K562 (cell line): Measurements from ENCODE around the gene GUK1. TPM values are rescaled to one million over a fixed set of nuclear protein-coding genes. Genes with fewer than 3 reads are reported as not detected.

Experiments
- CEBPB ChIP-seq: fragments of 450-650 bp; IDR thresholded peaks from 2 replicates; pipeline ENCODE4 v1.6.1; 2016; ENCODE audit warnings: missing genetic modification characterization, missing compliant biosample characterization
- EGR1 ChIP-seq: fragments of 450-650 bp; conservative IDR thresholded peaks from 2 replicates; pipeline ENCODE4 v1.6.1; 2017; ENCODE audit warnings: mild to moderate bottlenecking
- HDAC2 ChIP-seq: fragments of 450-650 bp; IDR thresholded peaks from 2 replicates; pipeline ENCODE4 v1.6.1; 2016; ENCODE audit warnings: mild to moderate bottlenecking
- IRF9 ChIP-seq: fragments of 450-650 bp; IDR thresholded peaks from 2 replicates; pipeline ENCODE4 v1.6.1; 2016; ENCODE audit warnings: missing biosample characterization, missing genetic modification characterization
- LCOR ChIP-seq: sonication (generic); formaldehyde crosslinking; IDR thresholded peaks from 2 replicates; pipeline ENCODE4 v1.8.0; 2022; ENCODE audit warnings: mild to moderate bottlenecking, missing genetic modification reagents
- MEF2A ChIP-seq: IDR thresholded peaks from 2 replicates; pipeline ENCODE4 v1.6.1; 2011; ENCODE audit warnings: low read depth, mild to moderate bottlenecking, low read length, moderate library complexity; ENCODE audit not compliant: control insufficient read depth
- MEIS2 ChIP-seq: fragments of 450-650 bp; IDR thresholded peaks from 2 replicates; pipeline ENCODE4 v1.6.1; 2014; ENCODE audit warnings: mild to moderate bottlenecking; ENCODE audit not compliant: partially characterized antibody
- NELFE ChIP-seq: IDR thresholded peaks from 2 replicates; pipeline ENCODE4 v1.6.1; 2011; ENCODE audit warnings: mild to moderate bottlenecking; ENCODE audit not compliant: insufficient read depth, insufficient read length
- PTRF ChIP-seq: fragments of 450-650 bp; IDR thresholded peaks from 2 replicates; pipeline ENCODE4 v1.6.1; 2016; ENCODE audit warnings: mild to moderate bottlenecking, missing genetic modification characterization, missing compliant biosample characterization
- SPI1 ChIP-seq: IDR thresholded peaks from 2 replicates; pipeline ENCODE4 v1.6.1; 2011; ENCODE audit warnings: low read depth, low read length, control low read depth, borderline replicate concordance
- ZC3H8 ChIP-seq: fragments of 450-650 bp; IDR thresholded peaks from 2 replicates; pipeline ENCODE4 v1.6.1; 2017
- ZNF282 ChIP-seq: sonication (generic); formaldehyde crosslinking; IDR thresholded peaks from 2 replicates; pipeline ENCODE4 v1.8.1; 2023; ENCODE audit warnings: missing genetic modification reagents
- ZNF318 ChIP-seq, 2 experiments: fragments of 450-650 bp; IDR thresholded peaks; 2 replicates each; pipeline ENCODE4 v1.6.1; 2016; ENCODE audit warnings: mild to moderate bottlenecking in 2 of 2, borderline replicate concordance in 1 of 2, low read depth in 1 of 2, moderate library complexity in 1 of 2
- ZNF589 ChIP-seq: fragments of 200-800 bp; sonication (Bioruptor generic); IDR thresholded peaks from 2 replicates; pipeline ENCODE4 v1.6.1; 2016; ENCODE audit warnings: low read depth, missing genetic modification characterization, missing compliant biosample characterization
- ZNF707 ChIP-seq: fragments of 250-450 bp; sonication (Bioruptor Pico); conservative IDR thresholded peaks from 2 replicates; pipeline ENCODE4 v1.8.0; 2022; ENCODE audit warnings: inconsistent platforms, mild to moderate bottlenecking, moderate library complexity
- ZNF785 ChIP-seq: fragments of 250-450 bp; sonication (Bioruptor Pico); IDR thresholded peaks from 2 replicates; pipeline ENCODE4 v1.4.0; 2020; ENCODE audit warnings: mild to moderate bottlenecking
- polyA plus RNA-seq, 8 experiments: library from polyadenylated mRNA; depleted of rRNA in 4 of 8; stranded (reverse) in 5 of 8; unstranded in 3 of 8; fragments of >200 nt; fragmentation: Nextera tagmentation in 2 of 8; fragmentation: Illumina TruSeq in 1 of 8; extraction: Ambion mirVana in 2 of 8; extraction: Trizol in 1 of 8; gene quantifications; 2 replicates each; pipeline versions ENCODE4 v1.2.1 to v1.2.3, GENCODE V29; 2011 to 2014; ENCODE audit warnings: inconsistent platforms in 1 of 8, missing spikeins in 1 of 8
- total RNA-seq, 7 experiments: library from RNA; depleted of rRNA in 6 of 7; stranded (reverse); fragments of >200 nt in 6 of 7; fragmentation: Illumina TruSeq in 2 of 7; extraction: Trizol in 2 of 7; gene quantifications; 2 replicates each; pipeline versions ENCODE4 v1.2.1 to v1.2.3, GENCODE V29; 2011 to 2021; ENCODE audit warnings: low replicate concordance in 1 of 7
- TF ChIP-seq, protein P1 (sequence below): sonication (generic); formaldehyde crosslinking; IDR thresholded peaks from 2 replicates; pipeline ENCODE4 v1.9.0; 2022; ENCODE audit warnings: mild to moderate bottlenecking, missing genetic modification reagents
- TF ChIP-seq, protein P2 (sequence below): fragments of 450-650 bp; formaldehyde crosslinking; conservative IDR thresholded peaks from 2 replicates; pipeline ENCODE4 v1.4.0; 2022; ENCODE audit warnings: mild to moderate bottlenecking, missing genetic modification characterization

The GUK1 gene
- total and polyA plus RNA-seq, 9 of the 15 experiments (the other 6 are each of a cell fraction or from before 2014, with no cell fraction given) = 7.0 to 331 (median 132) TPM

- TF ChIP-seq, protein P1, sequence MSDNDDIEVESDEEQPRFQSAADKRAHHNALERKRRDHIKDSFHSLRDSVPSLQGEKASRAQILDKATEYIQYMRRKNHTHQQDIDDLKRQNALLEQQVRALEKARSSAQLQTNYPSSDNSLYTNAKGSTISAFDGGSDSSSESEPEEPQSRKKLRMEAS = peak; percentile 86
- TF ChIP-seq, protein P2, sequence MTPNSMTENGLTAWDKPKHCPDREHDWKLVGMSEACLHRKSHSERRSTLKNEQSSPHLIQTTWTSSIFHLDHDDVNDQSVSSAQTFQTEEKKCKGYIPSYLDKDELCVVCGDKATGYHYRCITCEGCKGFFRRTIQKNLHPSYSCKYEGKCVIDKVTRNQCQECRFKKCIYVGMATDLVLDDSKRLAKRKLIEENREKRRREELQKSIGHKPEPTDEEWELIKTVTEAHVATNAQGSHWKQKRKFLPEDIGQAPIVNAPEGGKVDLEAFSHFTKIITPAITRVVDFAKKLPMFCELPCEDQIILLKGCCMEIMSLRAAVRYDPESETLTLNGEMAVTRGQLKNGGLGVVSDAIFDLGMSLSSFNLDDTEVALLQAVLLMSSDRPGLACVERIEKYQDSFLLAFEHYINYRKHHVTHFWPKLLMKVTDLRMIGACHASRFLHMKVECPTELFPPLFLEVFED (CRISPR knock-in tag) = no peak
- TF ChIP-seq MEF2A (no peak), PTRF (tag) (no peak), HDAC2 (no peak), CEBPB (tag) (no peak), ZNF707 (CRISPR knock-in tag) (no peak), LCOR (CRISPR knock-in tag) (no peak), ZNF282 (CRISPR knock-in tag) (no peak), NELFE (no peak), ZNF785 (CRISPR knock-in tag) (no peak), ZC3H8 (no peak), MEIS2 (no peak), IRF9 (tag) (no peak), ZNF589 (CRISPR knock-in tag) (no peak), EGR1 (0 out of 2 replicates have a peak, but pooled peaks have one; percentile 20), SPI1 (no peak), ZNF318 (IDR thresholded peaks at IDR 0.05; ENCODE audit: borderline replicate concordance in 1 of 2, low read depth in 1 of 2) (no peak)
Measured at GRCh38 chr1:228141226-228142044, 1.4 kb downstream of the GUK1 start (continued).
